HG03135 (cell line): ENCODE data around the gene FBN2.
"Not testable (repeated sequence)": the region's sequence is repeated elsewhere in the genome, so short reads cannot be mapped to it uniquely, and the experiment has no call there.

Experiments used
- ATAC-seq: cut with Tn5 transposase; IDR thresholded peaks from one replicate; pipeline ENCODE4 v1.9.1; 2021; ENCODE audit warnings: mild to moderate bottlenecking, moderate library complexity; ENCODE audit not compliant: unreplicated experiment

FBN2 gene

DNA sequence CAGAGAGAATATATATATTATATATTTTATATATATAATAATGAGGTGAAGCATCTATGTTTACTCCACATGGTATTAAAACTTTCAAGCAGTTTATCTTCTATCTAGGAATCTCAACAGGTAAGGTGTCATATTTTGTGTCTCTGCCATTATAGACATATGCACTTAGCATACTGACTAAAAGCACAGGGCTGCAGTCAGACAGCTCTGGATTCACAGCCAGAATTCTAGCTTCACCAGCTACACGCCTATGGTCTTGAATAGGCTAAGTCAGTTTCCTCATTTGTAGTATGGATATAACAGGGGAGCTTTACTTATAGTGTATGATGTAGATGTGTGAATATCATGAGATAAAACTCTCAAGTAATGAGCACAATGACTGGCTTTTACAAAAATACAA is 57.9 kb downstream of the FBN2 start:
- no peak for ATAC-seq

- ATAC-seq: no peak
These were observed 59.4 kb downstream of the FBN2 start for GRCh38 chr5:128478386-128479368.

DNA sequence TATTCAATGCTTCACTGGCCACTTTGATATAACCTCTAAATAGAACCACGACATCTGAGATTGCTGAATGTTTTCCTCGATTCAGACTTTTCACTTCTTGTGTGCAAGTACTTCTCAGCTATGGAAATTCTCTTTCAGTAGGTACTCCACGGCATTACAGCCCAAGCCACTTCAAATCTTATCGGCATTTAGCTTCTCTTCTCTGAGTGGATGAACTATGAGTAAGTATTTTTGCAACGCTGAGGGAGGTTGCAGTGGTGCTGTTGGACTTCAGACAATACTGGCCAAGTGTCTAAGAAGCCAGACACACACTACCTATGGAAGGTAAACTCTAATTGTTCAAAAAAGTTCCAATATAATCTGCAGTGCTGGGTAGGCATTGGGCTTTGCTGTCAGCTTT is 60.1 kb downstream of the FBN2 start:
- no peak for ATAC-seq

DNA sequence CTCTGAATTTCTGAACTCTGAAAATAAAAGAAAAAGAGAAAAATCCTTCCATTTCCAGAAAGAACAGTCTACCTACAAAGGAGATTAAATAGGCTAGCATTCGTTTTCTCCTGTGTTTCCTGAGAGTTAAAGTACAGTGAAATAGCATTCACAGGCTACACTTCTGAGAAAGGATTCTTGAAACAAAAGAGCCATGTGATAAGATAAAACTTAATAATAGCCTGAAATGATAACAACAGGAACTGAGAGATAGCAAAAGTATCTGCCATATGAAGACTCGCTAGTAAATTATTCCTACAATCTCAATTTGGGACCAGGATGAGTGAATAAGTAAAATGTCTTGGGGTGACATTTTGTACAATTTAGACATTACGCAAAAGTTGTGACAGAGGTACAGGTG is 62.4 kb downstream of the FBN2 start:
- ATAC-seq: no peak

DNA sequence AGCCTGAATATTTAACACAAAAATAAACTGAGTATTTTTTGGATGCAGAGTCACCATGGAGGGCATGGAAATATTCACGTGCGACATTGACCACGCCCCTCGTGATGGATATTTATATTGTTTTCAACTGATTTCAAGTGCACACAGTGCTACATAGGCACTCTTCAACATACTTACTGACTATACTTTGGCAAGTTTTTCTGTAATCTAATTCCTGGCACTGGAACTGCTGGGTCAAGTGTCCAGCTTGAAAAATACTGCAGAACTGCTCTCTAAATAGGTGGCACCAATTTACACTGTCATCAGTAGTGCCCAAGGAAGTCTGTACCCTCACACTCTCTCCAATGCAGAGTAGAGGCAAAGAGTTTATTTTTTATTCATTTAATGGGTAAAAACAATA is 65.1 kb downstream of the FBN2 start:
- no peak for ATAC-seq

DNA sequence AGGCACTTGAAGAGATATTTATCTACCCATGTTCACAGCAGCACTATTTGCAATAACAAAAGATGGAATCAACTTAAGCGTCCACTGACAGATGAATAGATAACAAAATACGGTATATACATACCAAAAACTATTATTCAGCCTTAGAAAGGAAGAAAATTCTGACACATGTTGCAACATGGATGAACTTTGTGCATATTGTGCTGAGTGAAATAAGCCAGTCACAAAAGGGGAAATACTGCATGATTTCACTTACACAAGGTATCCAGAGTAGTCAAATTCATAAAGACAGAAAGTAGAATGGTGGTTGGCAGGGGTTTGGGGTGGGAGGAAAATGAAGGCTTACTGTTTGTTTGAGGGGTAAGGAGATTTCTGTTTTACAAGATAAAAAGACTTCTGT is 66.0 kb downstream of the FBN2 start:
- no peak for ATAC-seq

- no peak for ATAC-seq
These were observed 67.4 kb downstream of the FBN2 start for GRCh38 chr5:128470663-128471062.

GRCh38 chr5:128469912-128470311 is 68.1 kb downstream of the FBN2 start:
- ATAC-seq: no peak

DNA sequence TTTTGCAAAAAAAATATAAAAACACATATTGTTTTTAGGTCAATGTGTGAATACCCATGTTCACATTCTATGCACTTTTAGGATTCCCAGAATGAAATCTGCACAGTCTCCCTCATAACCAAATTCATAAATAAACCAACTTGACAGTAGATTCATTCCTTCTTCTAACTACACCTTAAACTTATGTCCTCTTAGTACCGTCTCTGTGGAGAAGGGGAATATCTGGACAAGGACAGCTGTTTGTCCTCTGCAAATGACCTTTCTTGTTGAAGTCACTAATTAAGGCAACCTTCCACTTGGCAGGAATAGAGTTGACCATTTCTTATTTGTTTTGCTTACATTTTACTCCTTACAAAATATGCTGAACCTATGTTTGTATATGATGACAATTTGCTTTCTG is 71.1 kb downstream of the FBN2 start:
- no peak for ATAC-seq

GRCh38 chr5:128466554-128466953 is 71.5 kb downstream of the FBN2 start:
- no peak for ATAC-seq

DNA sequence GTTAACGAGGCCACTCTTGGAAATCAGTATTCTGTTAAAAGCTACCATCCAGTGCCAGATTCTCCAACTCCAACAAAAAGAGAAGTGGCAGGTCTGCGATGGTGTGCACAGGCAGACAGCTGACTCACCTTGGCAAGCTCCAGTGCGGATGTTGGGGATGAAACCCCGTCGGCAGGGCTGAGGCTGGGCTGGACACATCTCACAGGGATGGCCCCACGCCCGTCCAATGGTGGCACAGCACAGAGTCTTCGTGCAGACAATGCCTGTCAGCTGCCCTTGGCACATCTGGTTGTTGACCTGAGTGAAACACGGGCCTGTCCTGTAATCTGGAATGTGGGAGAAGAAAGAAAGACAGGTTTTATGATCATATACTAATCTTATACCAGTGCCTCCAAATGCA is 73.4 kb downstream of the FBN2 start:
- ATAC-seq: no peak

- no peak for ATAC-seq
These were observed 75.7 kb downstream of the FBN2 start for GRCh38 chr5:128462330-128462729.

GRCh38 chr5:128457147-128457915 is 80.7 kb downstream of the FBN2 start:
- not testable (repeated sequence) for ATAC-seq

- ATAC-seq: no peak
These were observed 82.1 kb downstream of the FBN2 start for GRCh38 chr5:128455841-128456361.

- no peak for ATAC-seq
These were observed 84.9 kb downstream of the FBN2 start for GRCh38 chr5:128453121-128453520.

DNA sequence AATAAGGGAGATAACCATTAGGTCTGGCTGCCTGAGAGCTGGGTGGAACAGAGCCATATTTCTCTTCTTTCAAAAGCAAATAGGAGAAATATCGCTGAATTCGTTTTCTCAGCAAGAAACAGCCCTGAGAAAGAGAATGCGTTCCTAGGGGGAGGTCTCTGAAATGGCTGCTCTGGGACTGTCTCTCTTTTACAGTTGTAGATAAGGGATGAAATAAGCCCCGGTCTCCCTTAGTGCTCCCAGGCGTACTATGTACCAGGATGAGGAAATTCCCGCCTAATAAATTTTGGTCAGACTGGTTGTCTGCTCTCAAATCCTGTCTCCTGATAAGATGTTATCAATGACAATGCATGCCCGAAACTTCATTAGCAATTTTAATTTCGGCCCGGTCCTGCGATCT is 90.8 kb downstream of the FBN2 start:
- not testable (repeated sequence) for ATAC-seq

DNA sequence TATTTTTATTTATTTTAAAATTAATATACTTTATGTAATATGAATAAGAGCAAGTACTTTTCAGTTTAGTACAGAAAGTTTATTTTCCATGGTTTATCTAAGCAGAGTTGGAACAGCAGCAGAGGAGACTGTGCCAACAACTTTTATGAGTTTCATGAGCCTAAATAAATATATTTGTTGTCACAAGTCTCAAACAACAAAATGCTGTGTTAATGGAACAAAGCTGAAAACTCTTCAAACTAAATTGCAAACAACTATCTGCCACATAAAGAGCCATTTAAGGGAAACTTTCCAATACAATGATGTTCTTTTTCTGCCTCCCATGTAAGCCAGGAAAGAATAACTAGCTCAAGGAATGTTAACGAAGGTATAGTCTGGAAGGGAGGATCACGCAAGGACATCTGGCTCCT is 96.1 kb downstream of the FBN2 start:
- no peak for ATAC-seq

GRCh38 chr5:128441165-128441564 is 96.9 kb downstream of the FBN2 start:
- ATAC-seq: no peak

GRCh38 chr5:128436749-128437188 is 101.3 kb downstream of the FBN2 start:
- ATAC-seq: no peak

DNA sequence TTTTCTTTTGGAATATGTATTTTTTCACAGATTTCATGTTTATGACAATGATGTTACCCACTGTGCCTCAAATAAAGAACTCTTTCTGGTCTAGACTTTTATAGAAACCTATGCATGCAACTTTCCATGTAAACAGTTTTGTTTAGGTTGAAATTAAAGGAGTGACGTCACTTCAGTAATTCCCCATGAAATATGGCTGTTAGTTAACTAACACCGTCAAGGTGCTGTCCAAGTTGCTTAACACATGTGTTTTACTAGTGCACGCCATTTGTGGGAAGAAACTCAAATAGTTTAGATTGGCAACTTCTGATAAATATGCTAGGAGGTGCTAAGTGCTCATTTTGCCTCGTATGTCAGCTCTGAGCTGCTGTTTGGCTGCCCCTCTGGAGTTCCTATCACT is 102.2 kb downstream of the FBN2 start:
- ATAC-seq: no peak

- ATAC-seq: no peak
These were observed 103.1 kb downstream of the FBN2 start for GRCh38 chr5:128434993-128435392.
